Transverse colon (tissue), 3 donors: Measurements from ENCODE around the gene ARL16.

Source experiments
- CTCF ChIP-seq, 5 experiments: fragments of 200-600 bp in 3 of 5; fragments of 450-650 bp in 2 of 5; sonication (generic) in 3 of 5; IDR thresholded peaks; 1 replicate in 2 of 5; 2 replicates in 3 of 5; pipeline ENCODE4 v1.5.1; 2016 to 2017; ENCODE audit warnings: antibody characterized with exemption in 5 of 5, inconsistent platforms in 3 of 5, mild to moderate bottlenecking in 2 of 5, moderate library complexity in 1 of 5
- EP300 ChIP-seq: sonication (generic); formaldehyde crosslinking; IDR thresholded peaks from one replicate; pipeline ENCODE4 v1.6.1; 2017; ENCODE audit warnings: antibody characterized with exemption, low read depth

- TF ChIP-seq CTCF (IDR thresholded peaks at IDR 0.05): no peak
- no peak for TF ChIP-seq EP300
These were observed 39.1 kb downstream of the ARL16 start for GRCh38 chr17:81644496-81644895.
